ENCODE measurements around the gene FBXW2. TPM values are rescaled to one million over a fixed set of nuclear protein-coding genes. Genes with fewer than 3 reads are reported as not detected.

Gene FBXW2
- total RNA-seq, 2 donors from 2014 or later: 16.6 to 19.1 TPM

DNA sequence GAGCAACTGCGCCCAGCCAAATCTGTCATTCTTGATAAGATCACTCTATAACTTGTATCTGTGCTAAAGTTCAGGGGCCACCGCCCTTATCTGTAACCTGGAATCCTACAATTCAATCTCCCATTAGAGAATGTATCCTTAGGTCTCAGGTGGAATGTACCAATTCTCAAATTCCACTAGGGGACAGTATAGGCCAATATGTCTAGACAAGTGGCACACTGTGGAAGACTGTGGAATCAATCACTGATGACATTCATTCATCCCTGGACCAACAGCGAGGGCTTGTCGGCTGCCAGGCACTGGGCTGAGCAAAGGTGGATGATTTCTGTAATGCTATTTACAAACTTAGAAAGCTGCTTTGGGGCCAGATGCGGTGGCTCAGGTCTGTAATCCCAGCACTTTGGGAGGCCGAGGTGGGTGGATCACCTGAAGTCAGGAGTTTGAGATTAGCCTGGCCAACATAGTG is 50.2 kb downstream of the FBXW2 start:
- no peak for DNase-seq
- no peaks in the 10 kb centered on the region for H3K36me3 ChIP-seq (replicated peaks in 1 of 2; ENCODE audit: insufficient read depth in 1 of 2, low read depth in 2 of 2)
- whole genome bisulfite sequencing, 2 donors: 74 to 83% methylated on average over 6 of the region's 6 CpGs
- TF ChIP-seq POLR2A (IDR thresholded peaks at IDR 0.05): no peak
- TF ChIP-seq, protein P1, sequence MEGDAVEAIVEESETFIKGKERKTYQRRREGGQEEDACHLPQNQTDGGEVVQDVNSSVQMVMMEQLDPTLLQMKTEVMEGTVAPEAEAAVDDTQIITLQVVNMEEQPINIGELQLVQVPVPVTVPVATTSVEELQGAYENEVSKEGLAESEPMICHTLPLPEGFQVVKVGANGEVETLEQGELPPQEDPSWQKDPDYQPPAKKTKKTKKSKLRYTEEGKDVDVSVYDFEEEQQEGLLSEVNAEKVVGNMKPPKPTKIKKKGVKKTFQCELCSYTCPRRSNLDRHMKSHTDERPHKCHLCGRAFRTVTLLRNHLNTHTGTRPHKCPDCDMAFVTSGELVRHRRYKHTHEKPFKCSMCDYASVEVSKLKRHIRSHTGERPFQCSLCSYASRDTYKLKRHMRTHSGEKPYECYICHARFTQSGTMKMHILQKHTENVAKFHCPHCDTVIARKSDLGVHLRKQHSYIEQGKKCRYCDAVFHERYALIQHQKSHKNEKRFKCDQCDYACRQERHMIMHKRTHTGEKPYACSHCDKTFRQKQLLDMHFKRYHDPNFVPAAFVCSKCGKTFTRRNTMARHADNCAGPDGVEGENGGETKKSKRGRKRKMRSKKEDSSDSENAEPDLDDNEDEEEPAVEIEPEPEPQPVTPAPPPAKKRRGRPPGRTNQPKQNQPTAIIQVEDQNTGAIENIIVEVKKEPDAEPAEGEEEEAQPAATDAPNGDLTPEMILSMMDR (IDR thresholded peaks at IDR 0.05): peak; percentile 24 to 67 (median 60)
- no peak overlapping the region for H3K27ac ChIP-seq
- peak; percentile 68 for ATAC-seq
- no peaks in the 10 kb centered on the region for H3K9me3 ChIP-seq
- H3K27me3 ChIP-seq: no peaks in the 10 kb centered on the region
- intact Hi-C loops (cut with DNase I): no loop called here
- H3K4me1 ChIP-seq: no peaks in the 10 kb centered on the region
- H3K4me3 ChIP-seq: no peak overlapping the region

DNA sequence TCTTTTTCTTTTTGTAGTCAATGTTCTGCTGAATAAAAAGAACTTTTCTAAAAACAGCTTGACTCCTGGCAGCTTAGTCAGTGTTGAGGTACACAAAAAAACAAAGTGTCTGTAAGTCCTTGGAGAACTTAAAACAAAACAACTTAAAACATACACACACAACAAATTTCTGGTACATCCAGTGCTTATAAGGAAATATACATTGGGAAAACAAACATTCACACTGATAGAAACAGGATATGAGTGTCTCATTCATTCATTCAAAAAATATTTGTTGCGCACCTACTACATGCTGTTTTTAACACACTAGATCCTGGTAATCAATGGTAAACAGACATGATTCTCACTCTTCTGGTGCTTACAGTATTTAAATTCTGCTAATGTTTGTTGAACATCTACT is 51.5 kb downstream of the FBXW2 start:
- H3K27ac ChIP-seq: no peak overlapping the region
- H3K4me3 ChIP-seq: no peak overlapping the region
- H3K4me1 ChIP-seq: no peaks in the 10 kb centered on the region
- intact Hi-C loops (cut with DNase I): no loop called here
- ATAC-seq (no peak), DNase-seq (no peak)
- H3K36me3 ChIP-seq (replicated peaks in 1 of 2; ENCODE audit: insufficient read depth in 1 of 2, low read depth in 2 of 2): no peaks in the 10 kb centered on the region
- 88 to 94% methylated on average over 1 of the region's 1 CpG for WGBS, 2 donors
- H3K9me3 ChIP-seq: no peaks in the 10 kb centered on the region
- TF ChIP-seq POLR2A (IDR thresholded peaks at IDR 0.05): no peak
- TF ChIP-seq, protein P1 (IDR thresholded peaks at IDR 0.05): no peak
- no peaks in the 10 kb centered on the region for H3K27me3 ChIP-seq

GRCh38 chr9:120741191-120741590 is 52.0 kb downstream of the FBXW2 start:
- no peak for ATAC-seq
- Histone ChIP-seq H3K9me3 (no peaks in the 10 kb centered on the region), H3K36me3 (replicated peaks in 1 of 2; ENCODE audit: insufficient read depth in 1 of 2, low read depth in 2 of 2) (no peaks in the 10 kb centered on the region), H3K4me1 (peaks cover 1% of the 10 kb centered on the region), H3K27me3 (no peaks in the 10 kb centered on the region), H3K27ac (no peak overlapping the region), H3K4me3 (no peak overlapping the region)
- no peak for DNase-seq
- no peak for TF ChIP-seq POLR2A (IDR thresholded peaks at IDR 0.05)
- TF ChIP-seq, protein P1 (IDR thresholded peaks at IDR 0.05): no peak
- WGBS, 2 donors: 35 to 40% methylated on average over 1 of the region's 1 CpG
- intact Hi-C loops (cut with DNase I): no loop called here

- no peak for ATAC-seq
- Histone ChIP-seq H3K27ac (no peak overlapping the region), H3K36me3 (replicated peaks in 1 of 2; ENCODE audit: insufficient read depth in 1 of 2, low read depth in 2 of 2) (no peaks in the 10 kb centered on the region), H3K27me3 (no peaks in the 10 kb centered on the region), H3K9me3 (no peaks in the 10 kb centered on the region), H3K4me1 (peaks cover 12% of the 10 kb centered on the region), H3K4me3 (no peak overlapping the region)
- no peak for DNase-seq
- TF ChIP-seq, protein P1 (IDR thresholded peaks at IDR 0.05): no peak
- TF ChIP-seq POLR2A (IDR thresholded peaks at IDR 0.05): no peak
- intact Hi-C loops (cut with DNase I): no loop called here
Observed at GRCh38 chr9:120740132-120740531, 53.1 kb downstream of the FBXW2 start.

DNA sequence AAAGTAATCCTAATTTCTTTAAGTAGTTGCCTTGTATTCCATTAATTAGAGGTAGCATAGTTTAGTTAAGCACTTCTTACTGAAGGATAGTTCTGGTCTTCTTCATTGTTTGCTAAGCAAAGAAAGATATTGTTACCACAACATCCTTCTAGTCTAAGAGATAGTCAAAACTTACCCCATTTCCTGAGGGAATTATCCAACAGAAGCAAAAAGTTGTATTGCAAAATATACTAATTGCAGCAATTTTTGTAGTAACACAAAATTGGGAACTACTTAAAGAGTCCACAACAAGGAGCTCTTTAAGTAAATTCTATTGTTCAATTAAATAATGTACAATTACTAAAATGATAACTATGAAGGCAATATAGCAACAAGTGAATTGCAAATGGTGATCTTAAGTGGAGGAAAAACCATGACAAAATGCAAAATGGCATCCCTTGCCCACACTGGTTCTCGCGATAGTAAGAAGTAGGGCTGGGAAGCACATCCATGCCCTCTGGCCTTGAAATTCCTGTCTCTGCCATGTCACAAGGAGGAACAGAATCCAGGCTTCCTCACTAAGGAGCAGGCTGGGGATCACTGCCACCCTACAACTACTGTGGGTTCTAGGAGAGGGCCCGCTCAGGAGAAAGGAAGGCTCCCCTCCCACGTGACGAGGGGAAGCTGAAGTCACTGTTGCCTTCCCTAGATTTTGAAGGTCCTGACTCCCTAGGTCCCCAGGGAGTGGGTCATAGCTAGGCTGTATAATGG is 55.6 kb downstream of the FBXW2 start:
- no peak for TF ChIP-seq POLR2A (IDR thresholded peaks at IDR 0.05)
- TF ChIP-seq, protein P1 (IDR thresholded peaks at IDR 0.05): no peak
- Histone ChIP-seq H3K27me3 (no peaks in the 10 kb centered on the region), H3K4me1 (peaks cover 29% of the 10 kb centered on the region), H3K9me3 (no peaks in the 10 kb centered on the region), H3K27ac (no peak overlapping the region), H3K36me3 (replicated peaks in 1 of 2; ENCODE audit: insufficient read depth in 1 of 2, low read depth in 2 of 2) (no peaks in the 10 kb centered on the region), H3K4me3 (no peak overlapping the region)
- 72 to 92% methylated on average over 5 of the region's 5 CpGs for WGBS, 2 donors
- DNase-seq (no peak), ATAC-seq (no peak)
- intact Hi-C loops (cut with DNase I): no loop called here
